ENCODE data around the gene UGP2. TPM values are rescaled to one million over a fixed set of nuclear protein-coding genes. Genes with fewer than 3 reads are reported as not detected.
A peak's percentile ranks its signal among the peaks of the same experiment; 100 is the strongest.

UGP2 gene
- total RNA-seq, 4 donors from 2014 or later = 62.3 to 352 (median 235) TPM

DNA sequence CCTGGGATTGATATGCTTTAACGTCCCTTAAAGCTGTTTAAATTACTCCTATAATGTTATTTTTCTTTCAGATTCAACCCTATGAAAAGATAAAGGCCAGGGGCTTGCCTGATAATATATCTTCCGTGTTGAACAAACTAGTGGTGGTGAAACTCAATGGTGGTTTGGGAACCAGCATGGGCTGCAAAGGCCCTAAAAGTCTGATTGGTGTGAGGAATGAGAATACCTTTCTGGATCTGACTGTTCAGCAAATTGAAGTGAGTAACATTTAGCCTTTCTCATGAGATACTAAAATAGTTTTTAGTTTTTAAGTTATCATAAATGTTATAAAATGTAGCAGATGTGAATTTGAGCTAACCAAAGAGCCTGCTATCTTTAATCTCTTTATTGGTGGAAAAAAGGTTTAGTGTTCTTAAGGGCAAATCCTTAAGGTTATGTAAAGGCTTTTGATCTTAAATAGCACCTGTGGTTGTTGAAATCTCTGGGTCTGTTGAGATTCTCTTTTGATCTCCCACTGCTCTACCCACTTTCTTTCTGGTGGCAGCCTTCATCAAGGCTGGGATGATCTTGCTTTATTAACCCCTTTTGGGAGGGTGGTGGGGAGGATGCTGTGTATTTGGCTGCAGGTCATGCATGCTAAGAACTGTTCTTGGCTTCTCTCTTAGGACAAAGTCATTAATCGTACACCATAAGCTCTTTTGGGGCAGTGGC is 40.9 kb downstream of the UGP2 start:
- H3K36me3 ChIP-seq = peaks cover 0 to 43% (median 20%) of the 10 kb centered on the region in 4 donors
- DNase-seq = no peak
- WGBS, 2 donors (ENCODE audit: low coverage in 1 of 2) = 89 to 93% methylated on average over 3 of the region's 3 CpGs
- H3K27me3 ChIP-seq = no peaks in the 10 kb centered on the region
- H3K9me3 ChIP-seq = no peaks in the 10 kb centered on the region
- no peaks in the 10 kb centered on the region for H3K4me1 ChIP-seq
- intact Hi-C loops (cut with DNase I; ENCODE audit: low total_unique reads) (no loop called here), in situ Hi-C loops (cut with MboI; ENCODE audit: low pct_ligation_motif_present in 1 of 4, low pct_unique_long_range_greater_than_20kb in 1 of 4, low sequenced_read_pairs in 3 of 4) (loop anchor here in 2 of 4 donors (10.0 kb wide), 2 partner anchors 188 to 198 kb away; no protein-coding TSS in a partner anchor)
- H3K4me3 ChIP-seq = no peak overlapping the region
- TF ChIP-seq POLR2A (IDR thresholded peaks at IDR 0.05) (no peak), EP300 (IDR thresholded peaks at IDR 0.05; ENCODE audit: low read depth) (no peak), POLR2AphosphoS5 (IDR thresholded peaks at IDR 0.05) (no peak), CTCF (IDR thresholded peaks at IDR 0.05) (no peak)
- H3K27ac ChIP-seq = no peak overlapping the region

DNA sequence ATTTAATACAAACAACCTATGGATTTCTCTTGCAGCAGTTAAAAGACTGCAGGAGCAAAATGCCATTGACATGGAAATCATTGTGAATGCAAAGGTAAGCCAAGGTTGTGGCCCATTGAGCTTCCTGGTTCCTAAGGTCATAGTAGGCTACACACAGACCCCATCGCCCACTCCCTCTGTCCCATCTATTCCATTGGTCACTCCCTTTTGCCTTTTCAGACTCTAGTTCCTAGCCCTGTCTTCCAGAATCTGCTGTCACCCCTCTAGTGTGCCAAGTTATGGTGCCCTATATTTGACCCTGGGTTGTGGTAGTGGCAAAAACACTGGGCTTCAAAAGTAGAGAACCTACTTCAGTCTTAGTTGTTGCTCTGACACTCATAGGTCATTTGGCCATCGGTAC is 44.7 kb downstream of the UGP2 start:
- H3K27ac ChIP-seq = no peak overlapping the region
- in situ Hi-C loops (cut with MboI; ENCODE audit: low pct_ligation_motif_present in 1 of 4, low pct_unique_long_range_greater_than_20kb in 1 of 4, low sequenced_read_pairs in 3 of 4) (loop anchor here in 2 of 4 donors (10.0 kb wide), 2 partner anchors 192 to 202 kb away; no protein-coding TSS in a partner anchor), intact Hi-C loops (cut with DNase I; ENCODE audit: low total_unique reads) (no loop called here)
- no peaks in the 10 kb centered on the region for H3K4me1 ChIP-seq
- DNase-seq = no peak
- peaks cover 1 to 74% (median 33%) of the 10 kb centered on the region in 4 donors for H3K36me3 ChIP-seq
- no peaks in the 10 kb centered on the region for H3K9me3 ChIP-seq
- H3K4me3 ChIP-seq = no peak overlapping the region
- no peaks in the 10 kb centered on the region for H3K27me3 ChIP-seq
- WGBS, 2 donors (ENCODE audit: low coverage in 1 of 2) = 91 to 100% methylated on average over 2 of the region's 2 CpGs
- TF ChIP-seq CTCF (IDR thresholded peaks at IDR 0.05) (no peak), POLR2A (IDR thresholded peaks at IDR 0.05) (no peak), POLR2AphosphoS5 (IDR thresholded peaks at IDR 0.05) (peak in 1 of 3 donors; percentile 15), EP300 (IDR thresholded peaks at IDR 0.05; ENCODE audit: low read depth) (no peak)

DNA sequence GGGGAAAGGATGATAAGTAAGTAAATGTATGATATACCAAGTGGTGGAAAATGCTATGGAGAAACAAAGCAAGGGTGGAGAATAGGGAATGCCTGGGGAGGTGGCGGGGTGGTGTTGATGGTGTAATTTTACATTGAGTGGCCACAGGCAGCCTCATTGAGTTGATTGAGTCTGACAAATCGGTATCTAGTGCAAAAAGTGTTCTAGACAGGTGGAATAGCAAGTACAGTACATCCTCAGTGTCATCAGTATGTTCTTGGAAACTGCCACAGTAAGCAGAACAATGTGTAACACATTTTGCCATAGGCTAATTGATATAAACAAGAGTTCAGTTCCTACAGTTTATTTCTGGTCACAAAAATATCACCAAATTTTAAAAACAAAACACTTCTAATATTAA is 46.4 kb downstream of the UGP2 start:
- WGBS, 2 donors (ENCODE audit: low coverage in 1 of 2) = 80 to 88% methylated on average over 1 to 2 of the region's 2 CpGs
- Histone ChIP-seq H3K4me1 (no peaks in the 10 kb centered on the region), H3K27me3 (no peaks in the 10 kb centered on the region), H3K4me3 (no peak overlapping the region), H3K36me3 (peaks cover 1 to 85% (median 38%) of the 10 kb centered on the region in 4 donors), H3K9me3 (no peaks in the 10 kb centered on the region), H3K27ac (no peak overlapping the region)
- in situ Hi-C loops (cut with MboI; ENCODE audit: low pct_ligation_motif_present in 1 of 4, low pct_unique_long_range_greater_than_20kb in 1 of 4, low sequenced_read_pairs in 3 of 4) = loop anchor here in 2 of 4 donors (10.0 kb wide), 2 partner anchors 193 to 203 kb away; no protein-coding TSS in a partner anchor
- intact Hi-C loops (cut with DNase I; ENCODE audit: low total_unique reads) = no loop called here
- DNase-seq = no peak
- TF ChIP-seq CTCF (IDR thresholded peaks at IDR 0.05) (no peak), POLR2AphosphoS5 (IDR thresholded peaks at IDR 0.05) (no peak), EP300 (IDR thresholded peaks at IDR 0.05; ENCODE audit: low read depth) (no peak), POLR2A (IDR thresholded peaks at IDR 0.05) (no peak)

DNA sequence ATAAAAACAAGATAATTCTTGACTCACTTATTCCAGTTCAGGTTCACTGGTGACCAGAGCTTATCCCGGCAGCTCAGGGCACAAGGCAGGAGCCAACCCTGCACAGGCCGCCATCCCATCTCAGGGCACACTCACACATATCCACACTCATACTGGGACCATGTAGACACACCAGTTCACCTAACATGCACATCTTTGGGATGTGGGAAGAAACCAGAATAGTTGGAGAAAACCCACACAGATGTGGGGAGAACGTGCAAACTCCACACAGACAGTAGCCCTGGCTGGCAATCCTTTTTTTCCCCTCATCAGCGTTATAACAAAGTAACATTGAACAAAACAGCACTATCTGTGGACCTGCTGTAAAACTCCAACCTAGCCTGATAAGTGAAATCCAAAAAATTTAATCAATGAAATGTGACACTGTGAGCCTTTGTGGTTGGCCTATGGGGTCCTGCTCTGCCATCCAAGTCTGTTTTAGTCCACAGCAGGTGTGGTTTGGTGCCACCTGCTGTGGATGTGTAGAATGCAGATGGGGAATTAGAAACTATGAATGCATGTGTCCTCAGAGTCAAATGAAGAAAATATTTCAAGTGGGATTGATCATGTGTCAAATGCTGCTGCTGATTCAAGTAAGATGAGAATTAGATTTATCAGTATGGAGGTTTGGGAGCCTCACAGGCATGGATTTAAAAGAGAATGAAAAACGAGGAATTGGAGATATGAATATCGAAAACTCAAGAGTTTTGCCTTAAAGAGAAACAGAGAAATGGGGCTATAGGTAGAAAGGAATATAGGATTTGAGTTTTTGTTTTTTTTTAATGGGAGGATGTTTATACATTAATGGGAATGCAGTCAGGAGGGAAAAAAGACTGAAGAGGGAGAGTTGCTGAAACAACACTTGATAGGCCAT is 47.0 kb downstream of the UGP2 start:
- no peaks in the 10 kb centered on the region for H3K9me3 ChIP-seq

More for the DNA sequence above, 47.0 kb downstream of the UGP2 start:
- H3K4me1 ChIP-seq = no peaks in the 10 kb centered on the region
- H3K36me3 ChIP-seq = peaks cover 0 to 88% (median 37%) of the 10 kb centered on the region in 4 donors
- intact Hi-C loops (cut with DNase I; ENCODE audit: low total_unique reads) = no loop called here
- 90 to 91% methylated on average over 6 of the region's 6 CpGs for WGBS, 2 donors (ENCODE audit: low coverage in 1 of 2)
- H3K27ac ChIP-seq = no peak overlapping the region
- peak; percentile 32 for DNase-seq
- no peak overlapping the region for H3K4me3 ChIP-seq
- TF ChIP-seq CTCF (IDR thresholded peaks at IDR 0.05) = peak; percentile 59 to 68 (median 64)
- TF ChIP-seq EP300 (IDR thresholded peaks at IDR 0.05; ENCODE audit: low read depth) = no peak
- no peak for TF ChIP-seq POLR2A (IDR thresholded peaks at IDR 0.05)
- no peak for TF ChIP-seq POLR2AphosphoS5 (IDR thresholded peaks at IDR 0.05)
- H3K27me3 ChIP-seq = no peaks in the 10 kb centered on the region
- in situ Hi-C loops (cut with MboI; ENCODE audit: low pct_ligation_motif_present in 1 of 4, low pct_unique_long_range_greater_than_20kb in 1 of 4, low sequenced_read_pairs in 3 of 4) = loop anchor here in 2 of 4 donors (10.0 kb wide), 2 partner anchors 194 to 204 kb away; no protein-coding TSS in a partner anchor

Data from transverse colon (tissue), 4 donors.